HG03159 (cell line): Measurements from ENCODE around the gene FCGR3B.
A peak's percentile ranks its signal among the peaks of the same experiment; 100 is the strongest.
"Not testable (repeated sequence)": the region's sequence is repeated elsewhere in the genome, so short reads cannot be mapped to it uniquely, and the experiment has no call there.

ENCODE experiments used
- ATAC-seq: cut with Tn5 transposase; IDR thresholded peaks from one replicate; pipeline ENCODE4 v1.9.1; 2021; ENCODE audit warnings: mild to moderate bottlenecking, moderate library complexity; ENCODE audit not compliant: unreplicated experiment

FCGR3B gene

GRCh38 chr1:161606541-161607336, 24.2 kb downstream of the FCGR3B start:
- not testable (repeated sequence) for ATAC-seq

GRCh38 chr1:161605762-161606540, 25.0 kb downstream of the FCGR3B start:
- not testable (repeated sequence) for ATAC-seq

GRCh38 chr1:161605024-161605423, 26.0 kb downstream of the FCGR3B start:
- ATAC-seq, result not testable (repeated sequence)

GRCh38 chr1:161597077-161597476, 33.9 kb downstream of the FCGR3B start:
- ATAC-seq, result not testable (repeated sequence)

GRCh38 chr1:161595583-161595982, 35.4 kb downstream of the FCGR3B start:
- not testable (repeated sequence) for ATAC-seq

GRCh38 chr1:161595173-161595572, 35.8 kb downstream of the FCGR3B start:
- not testable (repeated sequence) for ATAC-seq

GRCh38 chr1:161594269-161594984, 36.5 kb downstream of the FCGR3B start:
- not testable (repeated sequence) for ATAC-seq

GRCh38 chr1:161593092-161593755, 37.8 kb downstream of the FCGR3B start:
- not testable (repeated sequence) for ATAC-seq

GRCh38 chr1:161592586-161592985, 38.4 kb downstream of the FCGR3B start:
- not testable (repeated sequence) for ATAC-seq

- not testable (repeated sequence) for ATAC-seq
These were observed 41.1 kb downstream of the FCGR3B start for GRCh38 chr1:161589920-161590319.

GRCh38 chr1:161589365-161589764, 41.6 kb downstream of the FCGR3B start:
- ATAC-seq, result not testable (repeated sequence)

- not testable (repeated sequence) for ATAC-seq
These were observed 42.4 kb downstream of the FCGR3B start for GRCh38 chr1:161588596-161588995.

GRCh38 chr1:161582882-161583281, 48.1 kb downstream of the FCGR3B start:
- not testable (repeated sequence) for ATAC-seq

GRCh38 chr1:161580879-161581537, 50.0 kb downstream of the FCGR3B start:
- ATAC-seq, result peak; percentile 56

GRCh38 chr1:161579856-161580507, 51.0 kb downstream of the FCGR3B start:
- not testable (repeated sequence) for ATAC-seq

- not testable (repeated sequence) for ATAC-seq
These were observed 54.3 kb downstream of the FCGR3B start for GRCh38 chr1:161576676-161577075.
